ENCODE data around the gene ZNF710.

DNA sequence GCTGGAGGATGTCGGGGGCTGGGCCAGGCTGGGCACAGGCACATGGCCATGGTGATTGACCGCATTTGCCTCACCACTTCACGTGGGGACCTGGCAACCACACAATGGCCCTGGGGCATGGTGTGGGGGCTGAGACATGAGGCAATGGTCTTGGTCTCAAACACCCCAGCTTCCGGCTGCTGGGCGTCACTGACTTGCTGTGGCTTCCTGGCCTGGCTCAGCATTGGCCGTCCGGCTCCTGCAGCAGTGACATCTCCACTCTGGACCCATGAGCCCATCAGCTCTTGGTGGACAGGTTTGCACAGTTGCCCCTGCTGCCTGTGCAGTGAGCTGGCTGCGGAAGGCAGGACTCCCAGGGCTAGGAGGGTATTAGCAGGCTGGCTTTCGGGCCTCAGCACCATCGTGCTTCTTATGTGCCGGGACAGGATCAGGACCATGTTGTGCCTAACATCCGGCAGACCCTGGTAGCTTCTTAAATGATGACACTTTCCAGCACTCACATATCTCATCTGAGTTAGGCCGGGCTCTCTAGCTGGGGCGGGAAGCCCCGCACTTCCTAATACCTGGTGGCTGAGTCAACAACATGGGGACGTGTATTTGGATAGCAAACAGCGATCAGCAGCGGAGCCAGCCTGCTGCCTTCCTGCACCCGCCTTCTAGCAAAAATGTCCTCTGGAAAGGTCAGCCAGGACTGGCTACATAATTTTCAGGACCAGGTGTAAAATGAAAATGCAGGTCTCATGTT is 34.1 kb downstream of the ZNF710 start:
- no peak for TF ChIP-seq SIX1 (CRISPR knock-in tag; IDR thresholded peaks at IDR 0.05; ENCODE audit: borderline replicate concordance)
- TF ChIP-seq ETV6 (CRISPR knock-in tag; conservative IDR thresholded peaks at IDR 0.05) = no peak
- no peak for TF ChIP-seq CHD4 (IDR thresholded peaks at IDR 0.05; ENCODE audit: borderline replicate concordance, low read length)
- TF ChIP-seq, protein P1, sequence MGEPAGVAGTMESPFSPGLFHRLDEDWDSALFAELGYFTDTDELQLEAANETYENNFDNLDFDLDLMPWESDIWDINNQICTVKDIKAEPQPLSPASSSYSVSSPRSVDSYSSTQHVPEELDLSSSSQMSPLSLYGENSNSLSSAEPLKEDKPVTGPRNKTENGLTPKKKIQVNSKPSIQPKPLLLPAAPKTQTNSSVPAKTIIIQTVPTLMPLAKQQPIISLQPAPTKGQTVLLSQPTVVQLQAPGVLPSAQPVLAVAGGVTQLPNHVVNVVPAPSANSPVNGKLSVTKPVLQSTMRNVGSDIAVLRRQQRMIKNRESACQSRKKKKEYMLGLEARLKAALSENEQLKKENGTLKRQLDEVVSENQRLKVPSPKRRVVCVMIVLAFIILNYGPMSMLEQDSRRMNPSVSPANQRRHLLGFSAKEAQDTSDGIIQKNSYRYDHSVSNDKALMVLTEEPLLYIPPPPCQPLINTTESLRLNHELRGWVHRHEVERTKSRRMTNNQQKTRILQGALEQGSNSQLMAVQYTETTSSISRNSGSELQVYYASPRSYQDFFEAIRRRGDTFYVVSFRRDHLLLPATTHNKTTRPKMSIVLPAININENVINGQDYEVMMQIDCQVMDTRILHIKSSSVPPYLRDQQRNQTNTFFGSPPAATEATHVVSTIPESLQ (CRISPR knock-in tag; conservative IDR thresholded peaks at IDR 0.05) = no peak
- TF ChIP-seq NFIC (IDR thresholded peaks at IDR 0.05; ENCODE audit: low read length) = no peak
- TF ChIP-seq TAF1 (CRISPR knock-in tag; IDR thresholded peaks at IDR 0.05) = no peak
- no peak for TF ChIP-seq RBFOX2 (IDR thresholded peaks at IDR 0.05; ENCODE audit: low read depth, low read length)
- TF ChIP-seq NR3C1 (CRISPR knock-in tag; IDR thresholded peaks at IDR 0.05) = no peak
- TF ChIP-seq SRSF1 (optimal IDR thresholded peaks at IDR 0.05; ENCODE audit: low read depth, low read length) = no peak
- no peak for TF ChIP-seq RARG (CRISPR knock-in tag; IDR thresholded peaks at IDR 0.05; ENCODE audit: low read depth)
- TF ChIP-seq, protein P2, sequence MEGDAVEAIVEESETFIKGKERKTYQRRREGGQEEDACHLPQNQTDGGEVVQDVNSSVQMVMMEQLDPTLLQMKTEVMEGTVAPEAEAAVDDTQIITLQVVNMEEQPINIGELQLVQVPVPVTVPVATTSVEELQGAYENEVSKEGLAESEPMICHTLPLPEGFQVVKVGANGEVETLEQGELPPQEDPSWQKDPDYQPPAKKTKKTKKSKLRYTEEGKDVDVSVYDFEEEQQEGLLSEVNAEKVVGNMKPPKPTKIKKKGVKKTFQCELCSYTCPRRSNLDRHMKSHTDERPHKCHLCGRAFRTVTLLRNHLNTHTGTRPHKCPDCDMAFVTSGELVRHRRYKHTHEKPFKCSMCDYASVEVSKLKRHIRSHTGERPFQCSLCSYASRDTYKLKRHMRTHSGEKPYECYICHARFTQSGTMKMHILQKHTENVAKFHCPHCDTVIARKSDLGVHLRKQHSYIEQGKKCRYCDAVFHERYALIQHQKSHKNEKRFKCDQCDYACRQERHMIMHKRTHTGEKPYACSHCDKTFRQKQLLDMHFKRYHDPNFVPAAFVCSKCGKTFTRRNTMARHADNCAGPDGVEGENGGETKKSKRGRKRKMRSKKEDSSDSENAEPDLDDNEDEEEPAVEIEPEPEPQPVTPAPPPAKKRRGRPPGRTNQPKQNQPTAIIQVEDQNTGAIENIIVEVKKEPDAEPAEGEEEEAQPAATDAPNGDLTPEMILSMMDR (CRISPR knock-in tag; IDR thresholded peaks at IDR 0.05) = no peak
- no peak for TF ChIP-seq PTBP1 (IDR thresholded peaks at IDR 0.05; ENCODE audit: low read depth, low read length, poor library complexity, severe bottlenecking)
- TF ChIP-seq ZNF282 (IDR thresholded peaks at IDR 0.05; ENCODE audit: partially characterized antibody) = no peak
- TF ChIP-seq, protein P3, sequence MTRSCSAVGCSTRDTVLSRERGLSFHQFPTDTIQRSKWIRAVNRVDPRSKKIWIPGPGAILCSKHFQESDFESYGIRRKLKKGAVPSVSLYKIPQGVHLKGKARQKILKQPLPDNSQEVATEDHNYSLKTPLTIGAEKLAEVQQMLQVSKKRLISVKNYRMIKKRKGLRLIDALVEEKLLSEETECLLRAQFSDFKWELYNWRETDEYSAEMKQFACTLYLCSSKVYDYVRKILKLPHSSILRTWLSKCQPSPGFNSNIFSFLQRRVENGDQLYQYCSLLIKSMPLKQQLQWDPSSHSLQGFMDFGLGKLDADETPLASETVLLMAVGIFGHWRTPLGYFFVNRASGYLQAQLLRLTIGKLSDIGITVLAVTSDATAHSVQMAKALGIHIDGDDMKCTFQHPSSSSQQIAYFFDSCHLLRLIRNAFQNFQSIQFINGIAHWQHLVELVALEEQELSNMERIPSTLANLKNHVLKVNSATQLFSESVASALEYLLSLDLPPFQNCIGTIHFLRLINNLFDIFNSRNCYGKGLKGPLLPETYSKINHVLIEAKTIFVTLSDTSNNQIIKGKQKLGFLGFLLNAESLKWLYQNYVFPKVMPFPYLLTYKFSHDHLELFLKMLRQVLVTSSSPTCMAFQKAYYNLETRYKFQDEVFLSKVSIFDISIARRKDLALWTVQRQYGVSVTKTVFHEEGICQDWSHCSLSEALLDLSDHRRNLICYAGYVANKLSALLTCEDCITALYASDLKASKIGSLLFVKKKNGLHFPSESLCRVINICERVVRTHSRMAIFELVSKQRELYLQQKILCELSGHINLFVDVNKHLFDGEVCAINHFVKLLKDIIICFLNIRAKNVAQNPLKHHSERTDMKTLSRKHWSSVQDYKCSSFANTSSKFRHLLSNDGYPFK (CRISPR knock-in tag; IDR thresholded peaks at IDR 0.05; ENCODE audit: borderline replicate concordance) = no peak; the same call in 1 of the 2 replicates

All from HepG2 (cell line).